Sigmoid colon (tissue), 7 donors: ENCODE measurements around the gene IL17D. TPM values are rescaled to one million over a fixed set of nuclear protein-coding genes. Genes with fewer than 3 reads are reported as not detected.
"Not testable (repeated sequence)": the region's sequence is repeated elsewhere in the genome, so short reads cannot be mapped to it uniquely, and the experiment has no call there.

ENCODE experiments used
- DNase-seq: peaks from one replicate; pipeline ENCODE4 v3.0.0-alpha.2; 2019
- H3K27ac ChIP-seq, 4 donors: fragments of 200-600 bp; sonication (generic); one replicate each; pipeline ENCODE4 v1.5.1; 2016 to 2019; ENCODE audit warnings: mild to moderate bottlenecking in 1 of 4
- H3K27me3 ChIP-seq, 3 donors: fragments of 200-600 bp; sonication (generic); one replicate each; pipeline ENCODE4 v1.5.1; 2019; ENCODE audit warnings: mild to moderate bottlenecking in 1 of 3
- H3K36me3 ChIP-seq, 4 donors: fragments of 200-600 bp; sonication (generic); one replicate each; pipeline ENCODE4 v1.5.1; 2016 to 2019
- H3K4me1 ChIP-seq, 4 donors: fragments of 200-600 bp; sonication (generic); one replicate each; pipeline ENCODE4 v1.5.1; 2017 to 2019
- H3K4me3 ChIP-seq, 4 donors: fragments of 200-600 bp; sonication (generic); one replicate each; pipeline ENCODE4 v1.5.1; 2017 to 2019; ENCODE audit warnings: mild to moderate bottlenecking in 2 of 4, moderate library complexity in 1 of 4
- H3K9me3 ChIP-seq, 4 donors: fragments of 200-600 bp in 3 of 4; sonication (generic) in 3 of 4; one replicate each; pipeline versions ENCODE4 v1.5.1 to v1.6.1; 2013 to 2019
- EP300 ChIP-seq, 4 donors: sonication (generic); formaldehyde crosslinking; IDR thresholded peaks; one replicate each; pipeline ENCODE4 v1.6.1; 2017; ENCODE audit warnings: antibody characterized with exemption in 4 of 4
- POLR2A ChIP-seq, 2 donors: fragments of 450-650 bp; IDR thresholded peaks; one replicate each; pipeline ENCODE4 v1.6.1; 2016; ENCODE audit warnings: antibody characterized with exemption in 2 of 2, mild to moderate bottlenecking in 2 of 2, moderate library complexity in 2 of 2
- POLR2AphosphoS5 ChIP-seq, 4 donors: sonication (generic); formaldehyde crosslinking; IDR thresholded peaks; one replicate each; pipeline ENCODE4 v1.6.1; 2017; ENCODE audit warnings: antibody characterized with exemption in 4 of 4
- WGBS, 2 donors: extraction: QIAGEN DNeasy Blood & Tissue Kit; methylation state at CpG; one replicate each; pipeline ENCODE4 v1.1.7; 2013; 5-methylcytosine and 5-hydroxymethylcytosine counted together
- intact Hi-C: fragments of 100-400 bp; cut with DNase I; formaldehyde crosslinking; loops from one replicate; pipeline ENCODE4 v1.15.1; 2023
- polyA plus RNA-seq, 3 donors: library from polyadenylated mRNA; stranded (reverse); fragments of 200-250 nt; gene quantifications; one replicate each; pipeline ENCODE4 v1.2.3, GENCODE V29; 2013
- total RNA-seq, 4 donors: library from RNA; depleted of rRNA; stranded (reverse); fragments of >200 nt; gene quantifications; one replicate each; pipeline ENCODE4 v1.1.0, GENCODE V29; 2016
- TF ChIP-seq, protein P1 (sequence below), 4 experiments: fragments of 450-650 bp in 3 of 4; fragments of 200-600 bp in 1 of 4; IDR thresholded peaks; one replicate each; pipeline ENCODE4 v1.5.1; 2016 to 2019; ENCODE audit warnings: antibody characterized with exemption in 4 of 4, mild to moderate bottlenecking in 3 of 4, moderate library complexity in 2 of 4
- donor health status: healthy with polysubstance abuse.
- donor health status: Bipolar disorder and iron deficiency.
- donor health status: healthy.

The IL17D gene
- total and polyA plus RNA-seq, 7 donors = 0.52 to 3.2 (median 1.4) TPM; not detected in 1

DNA sequence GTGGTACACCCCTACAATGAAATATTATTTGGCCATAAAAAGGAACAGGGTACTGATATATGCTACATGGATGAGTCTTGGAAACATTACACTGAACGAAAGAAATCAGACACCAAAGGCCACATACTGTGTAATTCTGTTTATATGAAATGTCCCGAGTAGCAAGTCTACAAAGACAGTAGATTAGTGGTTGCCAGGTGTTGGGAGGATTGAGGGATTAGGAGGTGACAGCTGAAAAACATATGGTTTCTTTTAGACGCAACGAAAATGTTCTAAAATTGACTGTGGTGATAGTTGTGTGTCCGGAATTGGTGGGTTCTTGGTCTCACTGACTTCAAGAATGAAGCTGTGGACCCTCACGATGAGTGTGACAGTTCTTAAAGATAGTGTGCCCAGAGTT is 35.1 kb downstream of the IL17D start:
- Histone ChIP-seq H3K36me3 (no peaks in the 10 kb centered on the region), H3K27me3 (no peaks in the 10 kb centered on the region), H3K9me3 (no peaks in the 10 kb centered on the region), H3K4me1 (no peaks in the 10 kb centered on the region), H3K27ac (no peak overlapping the region), H3K4me3 (no peak overlapping the region)
- WGBS, 2 donors = 93 to 94% methylated on average over 6 of the region's 6 CpGs
- no peak for DNase-seq
- intact Hi-C loops = no loop called here
- TF ChIP-seq EP300 (IDR thresholded peaks at IDR 0.05) (no peak), POLR2A (IDR thresholded peaks at IDR 0.05) (no peak), POLR2AphosphoS5 (IDR thresholded peaks at IDR 0.05) (no peak)
- TF ChIP-seq, protein P1, sequence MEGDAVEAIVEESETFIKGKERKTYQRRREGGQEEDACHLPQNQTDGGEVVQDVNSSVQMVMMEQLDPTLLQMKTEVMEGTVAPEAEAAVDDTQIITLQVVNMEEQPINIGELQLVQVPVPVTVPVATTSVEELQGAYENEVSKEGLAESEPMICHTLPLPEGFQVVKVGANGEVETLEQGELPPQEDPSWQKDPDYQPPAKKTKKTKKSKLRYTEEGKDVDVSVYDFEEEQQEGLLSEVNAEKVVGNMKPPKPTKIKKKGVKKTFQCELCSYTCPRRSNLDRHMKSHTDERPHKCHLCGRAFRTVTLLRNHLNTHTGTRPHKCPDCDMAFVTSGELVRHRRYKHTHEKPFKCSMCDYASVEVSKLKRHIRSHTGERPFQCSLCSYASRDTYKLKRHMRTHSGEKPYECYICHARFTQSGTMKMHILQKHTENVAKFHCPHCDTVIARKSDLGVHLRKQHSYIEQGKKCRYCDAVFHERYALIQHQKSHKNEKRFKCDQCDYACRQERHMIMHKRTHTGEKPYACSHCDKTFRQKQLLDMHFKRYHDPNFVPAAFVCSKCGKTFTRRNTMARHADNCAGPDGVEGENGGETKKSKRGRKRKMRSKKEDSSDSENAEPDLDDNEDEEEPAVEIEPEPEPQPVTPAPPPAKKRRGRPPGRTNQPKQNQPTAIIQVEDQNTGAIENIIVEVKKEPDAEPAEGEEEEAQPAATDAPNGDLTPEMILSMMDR (IDR thresholded peaks at IDR 0.05) = no peak

GRCh38 chr13:20740021-20740420 is 36.5 kb downstream of the IL17D start:
- H3K27ac ChIP-seq = no peak overlapping the region
- no peaks in the 10 kb centered on the region for H3K36me3 ChIP-seq
- no peaks in the 10 kb centered on the region for H3K27me3 ChIP-seq
- TF ChIP-seq, protein P1 (IDR thresholded peaks at IDR 0.05) = no peak
- TF ChIP-seq EP300 (IDR thresholded peaks at IDR 0.05) = no peak
- TF ChIP-seq POLR2A (IDR thresholded peaks at IDR 0.05) = no peak
- no peak for TF ChIP-seq POLR2AphosphoS5 (IDR thresholded peaks at IDR 0.05)
- H3K9me3 ChIP-seq = no peaks in the 10 kb centered on the region
- WGBS, 2 donors = 97 to 98% methylated on average over 22 of the region's 22 CpGs
- no peaks in the 10 kb centered on the region for H3K4me1 ChIP-seq
- intact Hi-C loops = no loop called here
- DNase-seq = no peak
- no peak overlapping the region for H3K4me3 ChIP-seq

DNA sequence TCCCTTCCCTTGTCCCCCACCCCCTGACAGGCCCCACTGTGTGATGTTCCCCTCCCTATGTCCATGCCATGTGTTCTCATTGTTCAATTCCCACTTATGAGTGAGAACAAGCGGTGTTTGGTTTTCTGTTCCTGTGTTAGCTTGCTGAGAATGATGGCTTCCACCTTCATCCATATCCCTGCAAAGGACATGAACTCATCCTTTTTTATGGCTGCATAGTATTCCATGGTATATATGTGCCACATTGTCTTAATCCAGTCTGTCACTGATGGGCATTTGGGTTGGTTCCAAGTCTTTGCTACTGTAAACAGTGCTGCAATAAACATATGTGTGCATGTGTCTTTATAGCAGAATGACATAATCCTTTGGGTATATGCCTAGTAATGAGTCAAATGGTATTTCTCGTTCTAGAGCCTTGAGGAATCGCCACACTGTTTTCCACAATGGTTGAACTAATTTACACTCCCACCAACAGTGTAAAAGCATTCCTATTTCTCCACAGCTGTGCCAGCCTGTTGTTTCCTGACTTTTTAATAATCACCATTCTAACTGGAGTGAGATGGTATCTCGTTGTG is 40.4 kb downstream of the IL17D start:
- H3K27me3 ChIP-seq, H3K4me1 ChIP-seq, H3K36me3 ChIP-seq, intact Hi-C loops, H3K4me3 ChIP-seq, H3K27ac ChIP-seq, H3K9me3 ChIP-seq, DNase-seq: not testable (repeated sequence)
- WGBS, 2 donors = 79 to 93% methylated on average over 4 of the region's 4 CpGs

GRCh38 chr13:20749377-20749776 is 45.9 kb downstream of the IL17D start:
- Histone ChIP-seq H3K36me3 (no peaks in the 10 kb centered on the region), H3K27me3 (no peaks in the 10 kb centered on the region), H3K27ac (no peak overlapping the region), H3K4me1 (no peaks in the 10 kb centered on the region), H3K4me3 (no peak overlapping the region), H3K9me3 (peaks cover 0 to 9% (median 4%) of the 10 kb centered on the region in 4 donors)
- WGBS, 2 donors = 94 to 97% methylated on average over 1 of the region's 1 CpG
- TF ChIP-seq POLR2A (IDR thresholded peaks at IDR 0.05) (no peak), POLR2AphosphoS5 (IDR thresholded peaks at IDR 0.05) (no peak), EP300 (IDR thresholded peaks at IDR 0.05) (no peak)
- TF ChIP-seq, protein P1 (IDR thresholded peaks at IDR 0.05) = no peak
- DNase-seq = no peak
- intact Hi-C loops = no loop called here

DNA sequence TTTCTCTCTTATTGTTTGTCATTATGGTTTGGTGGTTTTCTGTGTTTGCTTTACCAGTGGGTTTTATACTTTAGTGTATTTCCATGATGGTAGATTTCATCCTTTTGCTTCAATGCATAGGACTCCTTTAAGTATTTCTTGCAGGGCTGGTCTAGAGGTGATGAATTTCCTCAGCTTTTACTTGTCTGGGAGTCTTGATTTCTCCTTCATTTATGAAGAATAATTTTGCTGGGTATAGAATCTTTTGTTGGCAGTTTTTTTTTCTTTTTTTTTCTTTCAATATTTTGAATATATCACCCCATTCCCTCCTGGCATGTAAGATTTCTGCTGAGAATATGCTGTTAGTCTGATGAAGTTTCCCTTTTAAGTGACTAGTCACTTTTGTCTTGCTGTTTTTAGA is 50.5 kb downstream of the IL17D start:
- H3K4me1 ChIP-seq = no peaks in the 10 kb centered on the region
- TF ChIP-seq POLR2AphosphoS5 (IDR thresholded peaks at IDR 0.05) (no peak), EP300 (IDR thresholded peaks at IDR 0.05) (no peak), POLR2A (IDR thresholded peaks at IDR 0.05) (no peak)
- TF ChIP-seq, protein P1 (IDR thresholded peaks at IDR 0.05) = no peak
- H3K27me3 ChIP-seq = no peaks in the 10 kb centered on the region
- no peak overlapping the region for H3K4me3 ChIP-seq
- intact Hi-C loops = no loop called here
- peaks cover 0 to 13% (median 4%) of the 10 kb centered on the region in 4 donors for H3K9me3 ChIP-seq
- no peak for DNase-seq
- H3K27ac ChIP-seq = no peak overlapping the region
- peaks cover 0 to 3% (median 0%) of the 10 kb centered on the region in 4 donors for H3K36me3 ChIP-seq
